ENCODE measurements around the gene PDE4D.
"Not testable (repeated sequence)": the region's sequence is repeated elsewhere in the genome, so short reads cannot be mapped to it uniquely, and the experiment has no call there.

PDE4D gene

DNA sequence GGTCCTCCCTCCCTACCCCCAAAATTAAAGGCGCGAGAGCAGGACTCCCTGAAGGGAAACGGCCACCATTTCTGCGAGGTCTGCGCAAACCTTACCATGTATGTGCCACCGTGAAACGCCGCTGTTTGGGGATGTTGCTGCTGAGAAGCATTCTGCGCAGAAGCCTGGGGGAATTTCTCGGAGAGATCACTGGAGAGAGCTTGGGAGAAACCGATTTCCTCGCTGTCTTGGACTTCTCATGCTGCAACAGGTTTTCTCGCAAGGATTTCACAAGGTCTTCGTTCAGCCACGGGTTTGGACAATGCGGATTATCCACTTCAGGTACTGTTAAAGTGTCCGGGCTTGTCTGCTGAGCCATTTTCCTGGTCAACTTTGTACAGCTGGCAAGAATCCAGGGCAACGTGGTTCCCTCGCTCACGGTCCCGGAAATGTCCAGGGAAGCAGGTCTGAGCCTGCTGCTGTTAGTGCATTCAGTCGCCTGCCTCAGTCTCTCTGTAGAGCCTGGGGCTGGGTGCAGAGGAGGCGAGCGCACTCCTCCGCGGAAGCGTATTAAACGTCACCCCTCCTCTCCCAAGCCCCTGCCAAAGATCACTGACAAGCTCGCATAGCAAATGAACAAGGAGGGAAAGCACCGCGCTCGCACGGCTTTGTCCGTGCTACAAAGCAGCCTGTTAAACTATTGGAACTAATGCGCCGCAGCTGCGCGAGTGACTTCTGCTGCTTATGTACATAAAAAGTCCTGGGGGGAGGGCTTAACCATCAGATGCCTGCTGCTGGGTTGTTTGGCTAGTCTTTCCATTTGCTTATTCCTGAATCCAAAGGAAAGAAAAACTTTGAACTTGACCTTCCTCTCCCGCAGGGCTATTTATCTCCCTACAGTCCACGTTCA, 125.1 kb downstream of the PDE4D start:
- DNase-seq (ENCODE audit: low read depth) = no peak

GRCh38 chr5:59767681-59768151, 125.8 kb downstream of the PDE4D start:
- no peak for DNase-seq (ENCODE audit: low read depth)

- DNase-seq (ENCODE audit: low read depth) = no peak
Measured at GRCh38 chr5:59767211-59767605, 126.3 kb downstream of the PDE4D start.

GRCh38 chr5:59766427-59767210, 126.9 kb downstream of the PDE4D start:
- no peak for DNase-seq (ENCODE audit: low read depth)

DNA sequence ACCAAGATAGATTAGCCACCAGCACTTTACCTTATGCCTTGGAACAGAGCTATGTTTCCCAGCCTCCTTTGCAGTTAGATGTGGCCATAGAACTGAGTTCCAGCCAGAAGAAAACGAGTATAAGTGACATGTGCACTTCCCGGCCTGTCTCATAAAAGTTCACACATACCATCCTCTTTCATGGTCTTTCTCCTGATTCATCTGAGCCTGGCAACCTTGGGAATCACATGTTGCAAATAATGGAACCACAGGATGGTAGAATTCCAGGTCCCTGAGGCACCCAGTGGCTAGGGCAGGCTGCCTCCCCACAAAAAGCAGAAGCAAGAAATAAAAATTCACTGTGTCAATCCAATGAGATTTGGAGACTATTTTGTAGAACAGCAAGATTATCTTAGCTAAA, 128.1 kb downstream of the PDE4D start:
- DNase-seq (ENCODE audit: low read depth) = no peak

DNA sequence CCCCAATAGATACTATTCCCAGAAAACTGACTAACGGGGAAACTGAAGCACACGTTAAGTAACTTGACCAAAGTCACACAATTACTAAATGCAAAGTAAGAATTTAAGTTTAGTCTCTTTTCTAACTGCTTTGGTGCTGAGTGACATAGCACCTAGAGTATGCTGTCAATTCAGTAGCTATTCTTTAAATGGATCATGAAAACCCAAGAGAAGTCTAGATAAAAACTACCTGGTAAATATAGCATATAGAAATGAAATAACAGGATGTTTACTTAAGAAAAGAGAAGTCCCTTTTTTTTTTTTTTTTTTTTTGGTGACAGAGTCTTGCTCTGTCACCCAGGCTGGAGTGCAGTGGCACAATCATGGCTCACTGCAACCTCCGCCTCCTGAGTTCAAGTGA, 129.2 kb downstream of the PDE4D start:
- DNase-seq (ENCODE audit: low read depth) = no peak

DNA sequence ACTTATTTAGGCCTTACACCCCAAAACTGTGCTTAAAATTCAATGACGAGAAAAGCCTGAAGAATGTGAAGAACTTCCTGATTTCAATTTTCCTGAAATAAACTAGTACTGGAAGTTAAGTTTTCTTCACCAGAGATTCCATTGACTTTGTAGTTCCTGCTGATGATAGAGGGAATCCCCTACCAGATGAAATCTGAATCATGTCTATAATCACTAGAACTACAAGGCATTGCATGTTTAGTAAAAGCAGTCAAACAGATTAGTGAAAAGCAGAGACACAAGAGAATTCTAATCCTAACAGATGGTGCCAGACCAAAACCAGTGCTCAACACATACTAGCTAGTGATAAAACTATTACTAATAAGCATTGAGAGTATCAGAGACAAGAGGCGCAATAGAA, 130.0 kb downstream of the PDE4D start:
- no peak for DNase-seq (ENCODE audit: low read depth)

DNA sequence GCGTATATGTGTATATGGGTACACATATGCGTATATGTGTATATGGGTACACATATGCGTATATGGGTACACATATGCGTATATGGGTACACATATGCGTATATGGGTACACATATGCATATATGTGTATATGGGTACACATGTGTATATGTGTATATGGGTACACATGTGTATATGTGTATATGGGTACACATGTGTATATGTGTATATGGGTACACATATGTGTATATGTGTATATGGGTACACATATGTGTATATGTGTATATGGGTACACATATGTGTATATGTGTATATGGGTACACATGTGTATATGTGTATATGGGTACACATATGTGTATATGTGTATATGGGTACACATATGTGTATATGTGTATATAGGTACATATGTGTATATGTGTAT, 131.3 kb downstream of the PDE4D start:
- not testable (repeated sequence) for DNase-seq (ENCODE audit: low read depth)

DNA sequence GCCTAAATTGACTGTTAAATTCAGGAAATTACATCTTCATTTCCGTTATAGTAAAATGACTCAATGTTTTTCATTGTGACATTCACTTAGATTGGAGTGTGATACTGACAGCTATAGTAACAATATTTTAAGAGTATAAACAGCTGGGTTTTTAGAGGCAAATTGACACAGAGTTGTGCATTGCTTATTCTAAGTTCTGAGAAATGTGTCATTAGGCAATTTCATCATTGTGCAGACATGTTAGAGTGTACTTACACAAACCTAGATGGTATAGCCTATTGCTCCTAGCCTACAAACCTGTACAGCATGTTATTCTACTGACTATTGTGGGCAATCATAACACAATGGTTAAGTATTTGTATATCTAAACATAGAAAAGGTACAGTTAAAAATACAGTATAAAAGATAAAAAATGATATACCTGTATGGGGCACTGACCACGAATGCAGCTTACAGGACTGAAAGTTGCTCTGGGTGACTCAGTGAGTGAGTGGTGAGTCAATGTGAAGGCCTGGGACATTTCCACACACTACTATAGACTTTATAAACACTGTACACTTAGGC, 132.7 kb downstream of the PDE4D start:
- DNase-seq (ENCODE audit: low read depth) = no peak

DNA sequence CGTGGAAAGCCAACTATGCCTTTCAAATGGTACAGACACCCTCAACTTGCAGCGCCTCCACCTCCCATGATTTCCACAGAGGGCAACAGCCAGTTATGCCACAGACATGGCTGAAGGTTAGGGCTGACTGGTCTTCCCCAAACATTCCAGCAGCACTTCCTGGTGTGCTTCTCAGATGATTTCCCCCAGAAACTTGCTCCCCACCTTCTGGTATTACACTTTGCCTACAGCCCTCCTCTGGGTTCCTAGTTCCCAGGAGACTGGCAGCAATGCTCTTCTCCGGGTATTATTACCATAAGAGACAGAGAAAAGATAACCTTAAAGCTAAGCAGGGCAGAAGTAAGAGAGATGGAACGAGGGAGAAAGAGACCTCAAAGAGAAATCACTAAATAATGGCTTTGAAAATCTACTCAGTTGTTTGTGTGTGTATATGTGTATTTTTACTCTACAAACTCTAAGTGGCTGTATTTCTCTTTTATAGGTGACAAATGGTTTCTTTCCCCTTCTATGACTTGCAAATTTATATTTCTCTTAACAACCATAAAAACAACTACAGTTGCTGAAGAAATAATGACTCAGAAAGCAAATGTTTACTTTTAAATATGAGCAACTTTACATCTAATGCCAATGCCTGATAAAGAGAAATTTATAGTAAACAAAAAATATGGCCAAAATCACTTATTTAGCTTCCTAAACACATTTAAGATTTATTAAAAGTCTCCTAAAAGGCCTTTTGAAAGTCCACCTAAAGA, 133.8 kb downstream of the PDE4D start:
- no peak for DNase-seq (ENCODE audit: low read depth)

GRCh38 chr5:59758566-59758965, 135.0 kb downstream of the PDE4D start:
- no peak for DNase-seq (ENCODE audit: low read depth)

DNA sequence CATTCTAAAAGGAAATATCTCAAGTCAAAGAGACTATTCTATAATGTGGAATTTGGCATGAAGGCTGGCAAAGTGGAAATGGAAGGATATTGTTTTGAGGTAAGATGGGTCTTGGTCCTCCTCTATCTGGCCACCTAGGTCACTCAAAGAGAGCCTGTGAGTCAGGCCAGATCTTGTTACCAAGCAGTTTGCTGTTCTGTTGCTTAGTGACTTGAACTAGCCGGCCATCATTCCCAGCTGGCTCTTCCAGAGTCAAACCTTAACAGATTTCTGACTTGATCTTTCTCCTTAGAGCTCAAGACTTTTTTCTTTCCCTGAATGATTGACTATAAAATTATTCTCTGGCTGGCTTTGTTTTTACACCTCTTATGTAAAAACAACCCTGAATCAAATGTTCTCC, 136.1 kb downstream of the PDE4D start:
- no peak for DNase-seq (ENCODE audit: low read depth)

- no peak for DNase-seq (ENCODE audit: low read depth)
Measured at GRCh38 chr5:59756373-59757035, 137.0 kb downstream of the PDE4D start.

DNA sequence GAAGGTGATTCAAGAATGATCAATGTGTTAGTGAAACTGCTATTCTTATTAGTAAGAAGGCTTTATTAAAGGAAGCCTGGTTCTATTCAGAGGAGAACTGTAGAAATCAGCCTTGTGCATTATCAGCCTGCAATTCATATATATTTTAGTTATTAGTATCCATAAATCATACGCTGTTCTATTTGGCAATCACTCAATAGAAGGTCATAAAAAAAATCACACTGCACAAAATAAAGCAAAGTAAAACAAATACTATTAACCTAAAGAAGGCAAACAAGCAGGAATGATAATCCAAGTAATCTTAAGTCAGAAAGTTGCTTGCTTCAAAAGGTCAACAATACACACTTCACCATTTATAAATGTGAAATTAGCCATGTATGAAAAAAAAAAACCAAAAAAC, 138.1 kb downstream of the PDE4D start:
- DNase-seq (ENCODE audit: low read depth) = no peak

DNA sequence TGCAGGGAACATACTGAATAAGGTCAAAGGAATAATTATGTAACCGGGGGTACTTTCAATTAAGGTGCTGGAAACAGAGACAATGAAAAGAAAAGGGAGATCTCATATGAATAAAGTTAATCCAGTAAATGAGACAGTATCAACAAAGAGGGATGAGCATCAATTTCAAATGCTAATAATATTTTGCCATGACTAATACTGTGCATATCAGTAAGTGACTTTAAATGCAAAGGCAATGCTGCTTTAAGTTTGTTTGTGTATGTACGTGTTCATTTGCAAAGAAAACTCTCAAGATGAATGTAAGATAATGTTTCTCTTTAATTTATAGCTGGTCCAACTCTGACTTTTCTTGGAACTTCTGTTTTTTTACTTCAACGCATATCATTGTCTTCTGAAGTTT, 139.9 kb downstream of the PDE4D start:
- no peak for DNase-seq (ENCODE audit: low read depth)

DNA sequence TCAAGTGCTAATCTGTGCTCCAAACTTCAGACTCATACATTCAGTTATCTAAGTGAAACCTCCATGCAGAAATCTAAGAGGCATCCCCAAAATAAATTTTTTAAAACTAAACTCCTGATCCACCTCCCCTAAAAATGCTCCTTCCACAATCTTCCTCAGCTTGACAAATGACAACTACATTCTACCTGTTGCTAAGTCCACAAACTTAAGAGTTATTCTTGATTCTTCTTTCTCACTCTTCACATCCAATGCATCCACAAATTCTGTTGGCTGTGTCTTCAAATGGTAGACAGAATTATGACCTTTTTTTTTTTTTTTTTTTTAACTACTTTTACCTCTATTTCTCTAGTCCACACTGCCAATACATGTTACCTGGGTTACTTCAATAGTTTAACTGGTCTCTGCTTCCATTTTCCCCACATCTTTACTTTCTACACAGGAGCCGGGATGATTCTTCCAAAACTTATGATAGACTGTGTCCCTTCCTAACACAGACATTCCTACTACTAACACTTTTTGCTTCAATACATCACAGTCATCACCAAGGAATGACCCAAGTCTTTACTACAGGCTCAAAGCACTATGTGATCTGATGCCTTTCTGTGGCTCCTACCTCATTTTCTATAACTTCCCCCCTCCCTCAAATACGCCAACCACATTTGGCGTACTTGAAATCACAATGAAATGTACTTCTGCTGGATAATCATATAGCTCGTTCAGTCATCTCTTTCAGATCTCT, 143.6 kb downstream of the PDE4D start:
- DNase-seq (ENCODE audit: low read depth) = no peak

DNA sequence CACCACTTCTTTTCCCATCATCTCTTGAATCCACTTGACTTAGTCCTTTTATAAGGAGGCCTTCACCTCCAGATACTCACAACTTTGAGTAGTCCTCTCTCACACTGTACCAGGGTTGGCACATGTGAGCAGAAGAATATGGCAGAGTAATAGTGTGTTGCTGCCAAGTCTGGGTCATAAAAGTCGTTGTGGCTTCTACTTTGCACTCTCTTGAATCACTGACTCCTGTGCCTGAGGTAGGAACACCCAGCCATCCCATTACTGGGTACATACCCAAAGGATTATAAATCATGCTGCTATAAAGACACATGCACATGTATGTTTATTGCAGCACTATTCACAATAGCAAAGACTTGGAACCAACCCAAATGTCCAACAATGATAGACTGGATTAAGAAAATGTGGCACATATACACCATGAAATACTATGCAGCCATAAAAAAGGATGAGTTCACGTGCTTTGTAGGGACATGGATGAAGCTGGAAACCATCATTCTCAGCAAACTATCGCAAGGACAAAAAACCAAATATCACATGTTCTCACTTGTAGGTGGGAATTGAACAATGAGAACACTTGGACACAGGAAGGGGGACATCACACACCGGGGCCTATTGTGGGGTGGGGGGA, 145.4 kb downstream of the PDE4D start:
- not testable (repeated sequence) for DNase-seq (ENCODE audit: low read depth)

DNA sequence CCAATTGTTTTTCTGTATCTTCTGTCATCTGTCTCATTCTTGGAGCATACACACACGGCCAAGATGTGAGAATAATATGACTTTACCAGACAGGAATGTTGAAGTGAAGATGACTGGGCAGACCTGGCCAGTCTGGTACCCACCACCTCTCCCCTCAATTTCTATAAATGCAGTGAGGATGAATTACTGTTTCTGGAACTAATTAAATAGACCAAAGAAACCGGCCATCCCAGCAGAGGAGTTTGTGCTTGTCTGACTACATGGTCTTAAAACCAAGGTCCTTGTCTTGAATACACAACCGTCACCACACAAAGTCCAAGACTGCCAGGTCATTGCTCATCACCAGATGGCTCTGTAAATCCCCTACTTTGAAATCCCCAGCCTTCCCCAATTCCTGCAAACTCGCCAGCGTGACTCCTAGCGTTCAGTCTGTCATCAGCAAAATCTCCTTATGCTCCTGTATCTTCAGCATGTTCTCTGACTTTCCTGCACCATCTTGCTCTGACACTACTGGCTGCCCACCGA, 147.2 kb downstream of the PDE4D start:
- no peak for DNase-seq (ENCODE audit: low read depth)

GRCh38 chr5:59745415-59745863, 148.1 kb downstream of the PDE4D start:
- no peak for DNase-seq (ENCODE audit: low read depth)

GRCh38 chr5:59744531-59744992, 149.0 kb downstream of the PDE4D start:
- DNase-seq (ENCODE audit: low read depth) = no peak

Measured in activated T-helper 1 cell treated with Interleukin-2 at 50 U/mL for 16 hours (primary cell).